ENCODE data around the gene THRA. TPM values are rescaled to one million over a fixed set of nuclear protein-coding genes. Genes with fewer than 3 reads are reported as not detected.

Gene THRA
- total RNA-seq, 1 experiment from 2014 or later = 10.1 TPM

- Histone ChIP-seq H3K18ac (ENCODE audit: insufficient read length, low read depth, low read length) (no peak overlapping the region), H3K23ac (ENCODE audit: insufficient read length, low read depth, low read length) (no peak overlapping the region), H3K14ac (ENCODE audit: insufficient read depth, low read length) (no peak overlapping the region), H4K91ac (ENCODE audit: insufficient read length, low read depth, low read length) (no peak overlapping the region), H2BK20ac (ENCODE audit: low read depth, low read length, poor library complexity, severe bottlenecking) (no peak overlapping the region), H3K4ac (ENCODE audit: low read depth, low read length) (no peak overlapping the region), H4K5ac (ENCODE audit: insufficient read length, low read depth, low read length) (no peak overlapping the region), H3K9me3 (ENCODE audit: control insufficient read depth, low read depth, low read length) (no peaks in the 10 kb centered on the region), H3K79me2 (ENCODE audit: insufficient read depth, low read length) (peaks cover 18% of the 10 kb centered on the region; the same call in 1 of the 2 replicates), H2BK120ac (ENCODE audit: low read depth, low read length, poor library complexity, severe bottlenecking) (no peak overlapping the region), H2AFZ (ENCODE audit: low read length) (no peak overlapping the region), H3K23me2 (ENCODE audit: insufficient read length, low read depth, low read length, poor library complexity, severe bottlenecking) (peaks cover 19% of the 10 kb centered on the region), H2BK15ac (ENCODE audit: low read depth, low read length) (no peak overlapping the region), H2AK5ac (ENCODE audit: insufficient read length, low read length) (no peak overlapping the region), H3K27me3 (ENCODE audit: insufficient read depth, low read length) (no peaks in the 10 kb centered on the region), H3K56ac (ENCODE audit: insufficient read length, low read depth, low read length) (no peak overlapping the region), H3K4me1 (ENCODE audit: insufficient read depth, low read length) (peaks cover 5% of the 10 kb centered on the region), H3K9ac (ENCODE audit: extremely low read depth, insufficient read length, low read length) (no peak overlapping the region), H3K4me2 (ENCODE audit: insufficient read depth, insufficient read length, low read length) (peak overlapping the region; percentile 69), H4K8ac (replicated peaks; ENCODE audit: insufficient read length, low read depth, low read length) (no peak overlapping the region), H3K27ac (ENCODE audit: insufficient read length, low read depth, low read length) (no peak overlapping the region), H4K20me1 (ENCODE audit: control insufficient read depth, insufficient read depth, insufficient read length) (no peaks in the 10 kb centered on the region), H2BK5ac (ENCODE audit: insufficient read length, low read length) (no peak overlapping the region), H3K79me1 (ENCODE audit: insufficient read depth, low read depth, low read length, poor library complexity, severe bottlenecking) (peaks cover 9% of the 10 kb centered on the region), H2BK12ac (ENCODE audit: insufficient read length, low read depth, low read length) (no peak overlapping the region), H3T11ph (ENCODE audit: low read length) (no peak overlapping the region)
- H3K27me3 Mint-ChIP-seq (ENCODE audit: low read depth) = no peaks in the 10 kb centered on the region
- WGBS (ENCODE audit: extremely low coverage, insufficient read length, low lambda C conversion rate) = no CpG with 5 or more reads among the region's 2 CpGs
- H3K9me3 Mint-ChIP-seq = no peaks in the 10 kb centered on the region; a peak in 2 of 5 replicates
- no peak for DNase-seq
- H3K27ac Mint-ChIP-seq = peak overlapping the region in 2 of 3 experiments; percentile 85 to 94; a peak in 3 of 7 replicates
- peaks cover 19 to 50% (median 49%) of the 10 kb centered on the region in 3 experiments for H3K36me3 Mint-ChIP-seq (ENCODE audit: insufficient read depth in 1 of 3, low read depth in 3 of 3)
- no peak for TF ChIP-seq CTCF (conservative IDR thresholded peaks at IDR 0.05)
- peak overlapping the region; percentile 92 to 97 for H3K4me3 Mint-ChIP-seq
- H3K4me1 Mint-ChIP-seq = peaks cover 16 to 25% of the 10 kb centered on the region in 2 experiments
Observed at GRCh38 chr17:40123811-40124114, 61.0 kb downstream of the THRA start.
